Trophoblast cell (in vitro differentiated cells and primary cell): ENCODE results near the gene ZNF839.
A peak's percentile ranks its signal among the peaks of the same experiment; 100 is the strongest.

Source experiments
- DNase-seq, 2 donors: peaks; one replicate each; pipeline ENCODE4 v3.0.0-alpha.2; 2016
- H2AFZ ChIP-seq: 2 replicates; pipeline ENCODE4 v1.6.1; 2013; ENCODE audit warnings: low read length, moderate library complexity, mild to moderate bottlenecking; ENCODE audit not compliant: insufficient read depth, poor library complexity
- H2AK5ac ChIP-seq: 2 replicates; pipeline ENCODE4 v1.6.1; 2013; ENCODE audit warnings: mild to moderate bottlenecking, low read length
- H2BK120ac ChIP-seq: 2 replicates; pipeline ENCODE4 v1.6.1; 2013; ENCODE audit warnings: low read length, mild to moderate bottlenecking, moderate library complexity; ENCODE audit not compliant: insufficient read depth, poor library complexity
- H2BK12ac ChIP-seq: 2 replicates; pipeline ENCODE4 v1.6.1; 2013; ENCODE audit warnings: mild to moderate bottlenecking, low read length, moderate library complexity
- H2BK5ac ChIP-seq: 2 replicates; pipeline ENCODE4 v1.6.1; 2013; ENCODE audit warnings: low read length, low read depth, moderate library complexity, mild to moderate bottlenecking; ENCODE audit not compliant: poor library complexity
- H3K14ac ChIP-seq: 2 replicates; pipeline ENCODE4 v1.6.1; 2013; ENCODE audit warnings: mild to moderate bottlenecking, low read length
- H3K18ac ChIP-seq: 2 replicates; pipeline ENCODE4 v1.6.1; 2013; ENCODE audit warnings: mild to moderate bottlenecking, low read length
- H3K23ac ChIP-seq: 2 replicates; pipeline ENCODE4 v1.6.1; 2013; ENCODE audit warnings: low read length
- H3K27ac ChIP-seq: 2 replicates; pipeline ENCODE4 v1.5.1; 2013; ENCODE audit warnings: low read depth, mild to moderate bottlenecking, inconsistent platforms, low read length, moderate library complexity
- H3K27me3 ChIP-seq: 2 replicates; pipeline ENCODE4 v1.6.1; 2013; ENCODE audit warnings: inconsistent platforms, mild to moderate bottlenecking, low read length, moderate library complexity; ENCODE audit not compliant: insufficient read depth
- H3K36me3 ChIP-seq, 2 experiments: 1 replicate in 1 of 2; 2 replicates in 1 of 2; pipeline ENCODE4 v1.6.1; 2013; ENCODE audit warnings: low read length in 2 of 2, mild to moderate bottlenecking in 2 of 2, moderate library complexity in 1 of 2; ENCODE audit not compliant: insufficient read depth in 2 of 2, control insufficient read depth in 1 of 2
- H3K4ac ChIP-seq: 2 replicates; pipeline ENCODE4 v1.6.1; 2013; ENCODE audit warnings: low read depth, mild to moderate bottlenecking, low read length, moderate library complexity
- H3K4me1 ChIP-seq, 2 experiments: 1 replicate in 1 of 2; 2 replicates in 1 of 2; pipeline ENCODE4 v1.6.1; 2013; ENCODE audit warnings: low read length in 2 of 2, mild to moderate bottlenecking in 2 of 2, moderate library complexity in 1 of 2; ENCODE audit not compliant: insufficient read depth in 2 of 2, control insufficient read depth in 1 of 2
- H3K4me2 ChIP-seq: 2 replicates; pipeline ENCODE4 v1.6.1; 2013; ENCODE audit warnings: inconsistent platforms, mild to moderate bottlenecking, low read length, moderate library complexity
- H3K4me3 ChIP-seq: 2 replicates; pipeline ENCODE4 v1.5.1; 2013; ENCODE audit warnings: mild to moderate bottlenecking, low read depth, low read length, inconsistent platforms
- H3K79me1 ChIP-seq: one replicate; pipeline ENCODE4 v1.6.1; 2013; ENCODE audit warnings: low read length
- H3K79me2 ChIP-seq: 2 replicates; pipeline ENCODE4 v1.6.1; 2013; ENCODE audit warnings: low read length, mild to moderate bottlenecking; ENCODE audit not compliant: control insufficient read depth, insufficient read depth, poor library complexity
- H3K9ac ChIP-seq: 2 replicates; pipeline ENCODE4 v1.6.1; 2013; ENCODE audit warnings: mild to moderate bottlenecking, low read length
- H3K9me3 ChIP-seq: 2 replicates; pipeline ENCODE4 v1.6.1; 2013; ENCODE audit warnings: low read depth, mild to moderate bottlenecking, control low read depth, inconsistent platforms, low read length; ENCODE audit not compliant: insufficient read depth
- H4K12ac ChIP-seq: 2 replicates; pipeline ENCODE4 v1.6.1; 2013; ENCODE audit warnings: low read depth, mild to moderate bottlenecking, low read length, moderate library complexity
- H4K8ac ChIP-seq: 2 replicates; pipeline ENCODE4 v1.6.1; 2013; ENCODE audit warnings: low read depth, mild to moderate bottlenecking, low read length, moderate library complexity
- H4K91ac ChIP-seq: one replicate; pipeline ENCODE4 v1.6.1; 2013; ENCODE audit warnings: low read depth, mild to moderate bottlenecking, low read length, moderate library complexity
- WGBS: extraction: QIAGEN DNeasy Blood & Tissue Kit; methylation state at CpG from one replicate; pipeline ENCODE4 v1.1.7; 2013; ENCODE audit warnings: missing lambda C conversion rate; ENCODE audit not compliant: insufficient read length, insufficient coverage; ENCODE audit errors: extremely low coverage; 5-methylcytosine and 5-hydroxymethylcytosine counted together

The ZNF839 gene

GRCh38 chr14:102362545-102363181 is 43.1 kb downstream of the ZNF839 start, which contains the start of the genes CINP and TECPR2:
Gene CINP (minus strand): TSS chr14:102362890. CDS start chr14:102362851, 39 bp downstream.
Gene TECPR2 (plus strand): TSS chr14:102362941. CDS start chr14:102376722, 13,781 bp downstream.
- no peaks in the 10 kb centered on the region for H3K9me3 ChIP-seq
- H3K4me1 ChIP-seq = peaks cover 5 to 10% of the 10 kb centered on the region in 2 experiments
- H4K8ac ChIP-seq = peak within 1 kb of the TSS; percentile 94
- peaks cover 7% of the 10 kb centered on the region for H3K79me2 ChIP-seq
- H3K4me3 ChIP-seq = peak within 1 kb of the TSS; percentile 88
- H3K18ac ChIP-seq = peak within 1 kb of the TSS; percentile 85
- no peak within 1 kb of the TSS for H2BK12ac ChIP-seq
- peak within 1 kb of the TSS; percentile 73 for H3K4me2 ChIP-seq
- peak within 1 kb of the TSS; percentile 91 for H4K91ac ChIP-seq
- WGBS = no CpG with 5 or more reads among the region's 58 CpGs
- peak within 1 kb of the TSS; percentile 92 for H4K12ac ChIP-seq
- DNase-seq = peak; percentile 98
- H2AFZ ChIP-seq = peak within 1 kb of the TSS; percentile 89
- peak within 1 kb of the TSS; percentile 49 for H3K27ac ChIP-seq
- peak within 1 kb of the TSS; percentile 86 for H3K14ac ChIP-seq
- H3K4ac ChIP-seq = peak within 1 kb of the TSS; percentile 65
- peak within 1 kb of the TSS; percentile 87 for H3K9ac ChIP-seq
- peaks cover 0 to 2% of the 10 kb centered on the region in 2 experiments for H3K36me3 ChIP-seq
- peak within 1 kb of the TSS; percentile 76 for H2BK120ac ChIP-seq
- peaks cover 10% of the 10 kb centered on the region for H3K79me1 ChIP-seq
- H3K23ac ChIP-seq = no peak within 1 kb of the TSS
- peak within 1 kb of the TSS; percentile 53 for H2BK5ac ChIP-seq
- H3K27me3 ChIP-seq = no peaks in the 10 kb centered on the region
- peak within 1 kb of the TSS; percentile 75 for H2AK5ac ChIP-seq

GRCh38 chr14:102363182-102363943 is 43.8 kb downstream of the ZNF839 start:
- H3K4me3 ChIP-seq = peak overlapping the region; percentile 88
- peak overlapping the region; percentile 92 for H4K12ac ChIP-seq
- peak overlapping the region; percentile 86 for H3K14ac ChIP-seq
- H3K27ac ChIP-seq = peak overlapping the region; percentile 49
- H3K4ac ChIP-seq = peak overlapping the region; percentile 7
- peak overlapping the region; percentile 91 for H4K91ac ChIP-seq
- WGBS = no CpG with 5 or more reads among the region's 53 CpGs
- peak overlapping the region; percentile 73 for H3K4me2 ChIP-seq
- peak overlapping the region; percentile 94 for H4K8ac ChIP-seq
- peak overlapping the region; percentile 43 for H2BK5ac ChIP-seq
- H3K27me3 ChIP-seq = no peaks in the 10 kb centered on the region
- H3K4me1 ChIP-seq = peaks cover 5 to 10% of the 10 kb centered on the region in 2 experiments
- no peak overlapping the region for H2BK12ac ChIP-seq
- peaks cover 7% of the 10 kb centered on the region for H3K79me2 ChIP-seq
- H2BK120ac ChIP-seq = peak overlapping the region; percentile 76
- peak overlapping the region; percentile 78 for H3K9ac ChIP-seq
- H3K9me3 ChIP-seq = no peaks in the 10 kb centered on the region
- no peak overlapping the region for H3K23ac ChIP-seq
- peak overlapping the region; percentile 85 for H3K18ac ChIP-seq
- H3K79me1 ChIP-seq = peaks cover 10% of the 10 kb centered on the region
- peak overlapping the region; percentile 75 for H2AK5ac ChIP-seq
- no peaks in the 10 kb centered on the region for H3K36me3 ChIP-seq
- DNase-seq = peak; percentile 82 to 88
- H2AFZ ChIP-seq = peak overlapping the region; percentile 84

GRCh38 chr14:102370305-102370809 is 50.8 kb downstream of the ZNF839 start:
- H3K4ac ChIP-seq = no peak overlapping the region
- H3K27me3 ChIP-seq = no peaks in the 10 kb centered on the region
- no peak overlapping the region for H3K27ac ChIP-seq
- no peak overlapping the region for H4K8ac ChIP-seq
- no peaks in the 10 kb centered on the region for H3K79me1 ChIP-seq
- no peak overlapping the region for H3K4me3 ChIP-seq
- no peak overlapping the region for H3K23ac ChIP-seq
- H2BK120ac ChIP-seq = no peak overlapping the region
- no peak overlapping the region for H2BK12ac ChIP-seq
- H3K9ac ChIP-seq = no peak overlapping the region
- no peak overlapping the region for H3K14ac ChIP-seq
- peak in 1 of 2 donors; percentile 6 for DNase-seq
- H2BK5ac ChIP-seq = no peak overlapping the region
- H3K36me3 ChIP-seq = no peaks in the 10 kb centered on the region
- no peak overlapping the region for H2AK5ac ChIP-seq
- no peak overlapping the region for H4K91ac ChIP-seq
- H4K12ac ChIP-seq = no peak overlapping the region
- no peak overlapping the region for H2AFZ ChIP-seq
- no peaks in the 10 kb centered on the region for H3K9me3 ChIP-seq
- whole genome bisulfite sequencing = no CpG with 5 or more reads among the region's 11 CpGs
- H3K4me1 ChIP-seq = no peaks in the 10 kb centered on the region
- no peak overlapping the region for H3K18ac ChIP-seq
- H3K79me2 ChIP-seq = no peaks in the 10 kb centered on the region
- no peak overlapping the region for H3K4me2 ChIP-seq

GRCh38 chr14:102371361-102371760 is 51.8 kb downstream of the ZNF839 start:
- no peaks in the 10 kb centered on the region for H3K4me1 ChIP-seq
- H2BK12ac ChIP-seq = no peak overlapping the region
- H3K79me1 ChIP-seq = no peaks in the 10 kb centered on the region
- no peak overlapping the region for H4K91ac ChIP-seq
- H3K4me3 ChIP-seq = no peak overlapping the region
- H3K4ac ChIP-seq = no peak overlapping the region
- no peaks in the 10 kb centered on the region for H3K9me3 ChIP-seq
- H2AK5ac ChIP-seq = no peak overlapping the region
- no peak overlapping the region for H3K9ac ChIP-seq
- H3K23ac ChIP-seq = no peak overlapping the region
- H3K27ac ChIP-seq = no peak overlapping the region
- H3K14ac ChIP-seq = no peak overlapping the region
- H2BK5ac ChIP-seq = no peak overlapping the region
- H3K79me2 ChIP-seq = no peaks in the 10 kb centered on the region
- no peaks in the 10 kb centered on the region for H3K36me3 ChIP-seq
- H2BK120ac ChIP-seq = no peak overlapping the region
- H4K8ac ChIP-seq = no peak overlapping the region
- WGBS = no CpG with 5 or more reads among the region's 4 CpGs
- H3K18ac ChIP-seq = no peak overlapping the region
- no peak overlapping the region for H4K12ac ChIP-seq
- no peaks in the 10 kb centered on the region for H3K27me3 ChIP-seq
- no peak overlapping the region for H3K4me2 ChIP-seq
- peak; percentile 40 to 58 for DNase-seq
- H2AFZ ChIP-seq = no peak overlapping the region
